RWPE1 (cell line): ENCODE results near the gene LARP4B.

ENCODE experiments used
- CTCF ChIA-PET: fragments of 350-600 bp; sonication (Branson Sonifier 250); formaldehyde crosslinking; extraction: SDS; loops from one replicate; lab custom pipeline; 2021; lab: Yijun Ruan, JAX
- POLR2A ChIA-PET: fragments of 400-600 bp; formaldehyde crosslinking; extraction: SDS; loops from one replicate; lab custom pipeline; 2020; ENCODE audit warnings: antibody characterized with exemption; ENCODE audit not compliant: low non-redundant PET; lab: Yijun Ruan, JAX
- DNase-seq: peaks from one replicate; pipeline ENCODE4 v3.0.0; 2012; ENCODE audit warnings: low spot score
- H3K27ac ChIP-seq: fragments of 450-650 bp; 2 replicates; pipeline ENCODE4 v1.5.1; 2017
- TF ChIP-seq, protein P1 (sequence below): fragments of 450-650 bp; conservative IDR thresholded peaks from 2 replicates; pipeline ENCODE4 v1.5.1; 2017; ENCODE audit warnings: low read depth, mild to moderate bottlenecking

The LARP4B gene

DNA sequence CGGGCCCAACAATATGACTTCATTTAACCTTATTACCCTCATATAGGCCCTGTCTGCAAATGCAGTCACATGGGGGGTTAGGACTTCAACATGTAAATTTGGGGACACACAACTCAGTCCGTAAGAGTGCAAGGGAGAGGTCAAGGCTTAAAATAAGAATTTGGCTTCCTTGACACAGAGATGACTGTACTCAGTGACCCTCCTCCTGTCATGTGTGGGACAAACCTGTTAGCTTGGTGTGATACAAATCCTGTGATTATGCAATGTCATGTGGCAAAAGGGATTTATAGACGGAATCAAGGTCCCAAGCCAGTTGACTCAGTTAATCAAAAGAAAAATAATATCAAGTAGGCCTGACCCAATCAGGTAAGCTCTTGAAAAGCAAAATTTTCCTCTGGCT is 30.8 kb upstream of the LARP4B start:
- ChIA-PET CTCF (interaction anchor here (0.7 kb wide), 1 partner anchor 60 kb away, joined by 3 read pairs; no protein-coding TSS in a partner anchor), POLR2A (no interaction called here)
- DNase-seq = no peak
- TF ChIP-seq, protein P1, sequence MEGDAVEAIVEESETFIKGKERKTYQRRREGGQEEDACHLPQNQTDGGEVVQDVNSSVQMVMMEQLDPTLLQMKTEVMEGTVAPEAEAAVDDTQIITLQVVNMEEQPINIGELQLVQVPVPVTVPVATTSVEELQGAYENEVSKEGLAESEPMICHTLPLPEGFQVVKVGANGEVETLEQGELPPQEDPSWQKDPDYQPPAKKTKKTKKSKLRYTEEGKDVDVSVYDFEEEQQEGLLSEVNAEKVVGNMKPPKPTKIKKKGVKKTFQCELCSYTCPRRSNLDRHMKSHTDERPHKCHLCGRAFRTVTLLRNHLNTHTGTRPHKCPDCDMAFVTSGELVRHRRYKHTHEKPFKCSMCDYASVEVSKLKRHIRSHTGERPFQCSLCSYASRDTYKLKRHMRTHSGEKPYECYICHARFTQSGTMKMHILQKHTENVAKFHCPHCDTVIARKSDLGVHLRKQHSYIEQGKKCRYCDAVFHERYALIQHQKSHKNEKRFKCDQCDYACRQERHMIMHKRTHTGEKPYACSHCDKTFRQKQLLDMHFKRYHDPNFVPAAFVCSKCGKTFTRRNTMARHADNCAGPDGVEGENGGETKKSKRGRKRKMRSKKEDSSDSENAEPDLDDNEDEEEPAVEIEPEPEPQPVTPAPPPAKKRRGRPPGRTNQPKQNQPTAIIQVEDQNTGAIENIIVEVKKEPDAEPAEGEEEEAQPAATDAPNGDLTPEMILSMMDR = no peak
- no peak overlapping the region for H3K27ac ChIP-seq

DNA sequence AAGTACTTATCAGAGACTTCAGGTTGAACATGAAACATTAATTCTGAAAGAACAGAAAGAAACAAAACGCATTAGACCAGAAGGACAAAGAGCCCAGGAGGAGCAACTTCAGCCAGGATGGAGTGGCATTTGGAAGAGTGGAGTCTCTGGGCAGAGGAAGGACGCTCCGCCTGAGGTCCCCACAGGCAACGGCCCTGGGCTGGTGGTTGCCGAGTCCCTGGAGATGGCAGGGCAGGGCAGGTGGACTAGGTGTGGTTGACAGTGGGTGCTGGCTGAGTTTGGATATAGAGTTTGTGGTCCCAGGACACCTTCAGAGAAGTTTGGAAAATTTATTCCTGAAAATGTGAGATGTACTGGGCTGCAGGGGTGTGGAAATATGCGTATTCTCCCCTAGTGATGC is 27.4 kb upstream of the LARP4B start:
- CTCF ChIA-PET = no interaction called here
- POLR2A ChIA-PET = no interaction called here

DNA sequence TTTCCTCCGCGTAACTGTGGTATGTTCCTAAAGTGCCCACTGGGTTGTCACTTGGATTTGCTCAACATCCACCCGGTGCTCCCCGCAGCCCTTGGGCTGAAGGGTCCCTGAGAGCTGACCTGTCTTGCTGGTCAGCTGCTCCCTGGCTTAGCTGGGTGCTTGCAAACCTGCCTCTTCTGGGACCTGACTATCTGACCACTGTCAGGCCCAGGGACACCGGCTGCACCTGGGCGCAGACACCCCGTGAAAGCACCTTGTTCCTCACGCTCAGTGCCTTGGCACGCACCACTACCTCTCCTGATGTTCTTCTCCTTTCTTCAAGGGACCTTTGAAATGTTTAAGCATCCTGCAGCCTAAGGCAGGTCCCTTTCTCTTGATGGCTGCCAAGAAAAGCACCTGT is 26.6 kb upstream of the LARP4B start:
- no peak overlapping the region for H3K27ac ChIP-seq
- DNase-seq = no peak
- ChIA-PET CTCF (no interaction called here), POLR2A (no interaction called here)
- TF ChIP-seq, protein P1 = no peak

More for the DNA sequence above, 27.4 kb upstream of the LARP4B start:
- DNase-seq = no peak
- H3K27ac ChIP-seq = no peak overlapping the region
- TF ChIP-seq, protein P1 = no peak

DNA sequence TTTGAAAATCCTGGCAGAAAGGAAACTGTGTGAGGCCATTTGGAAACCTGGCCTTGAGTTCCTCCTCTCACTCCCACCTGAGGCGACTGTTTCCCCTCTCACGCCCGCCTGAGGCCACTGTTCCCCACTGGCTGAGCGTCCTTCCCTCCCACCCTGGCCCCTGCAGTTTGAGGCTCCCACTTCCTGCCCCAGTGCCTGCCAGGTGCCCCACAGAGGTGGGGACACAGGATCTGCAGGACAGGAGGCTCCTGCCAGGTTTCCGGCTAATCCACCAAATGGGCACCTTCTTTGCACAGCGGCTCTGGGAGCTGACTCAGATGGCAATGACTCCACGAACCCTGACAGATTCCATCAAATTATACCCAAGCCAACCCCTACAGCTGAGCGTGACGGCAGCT is 24.3 kb upstream of the LARP4B start:
- CTCF ChIA-PET = interaction anchor here (0.7 kb wide), 1 partner anchor 11 kb away, joined by 3 read pairs; no protein-coding TSS in a partner anchor
- no peak for DNase-seq
- POLR2A ChIA-PET = no interaction called here
- TF ChIP-seq, protein P1 = no peak
- no peak overlapping the region for H3K27ac ChIP-seq

DNA sequence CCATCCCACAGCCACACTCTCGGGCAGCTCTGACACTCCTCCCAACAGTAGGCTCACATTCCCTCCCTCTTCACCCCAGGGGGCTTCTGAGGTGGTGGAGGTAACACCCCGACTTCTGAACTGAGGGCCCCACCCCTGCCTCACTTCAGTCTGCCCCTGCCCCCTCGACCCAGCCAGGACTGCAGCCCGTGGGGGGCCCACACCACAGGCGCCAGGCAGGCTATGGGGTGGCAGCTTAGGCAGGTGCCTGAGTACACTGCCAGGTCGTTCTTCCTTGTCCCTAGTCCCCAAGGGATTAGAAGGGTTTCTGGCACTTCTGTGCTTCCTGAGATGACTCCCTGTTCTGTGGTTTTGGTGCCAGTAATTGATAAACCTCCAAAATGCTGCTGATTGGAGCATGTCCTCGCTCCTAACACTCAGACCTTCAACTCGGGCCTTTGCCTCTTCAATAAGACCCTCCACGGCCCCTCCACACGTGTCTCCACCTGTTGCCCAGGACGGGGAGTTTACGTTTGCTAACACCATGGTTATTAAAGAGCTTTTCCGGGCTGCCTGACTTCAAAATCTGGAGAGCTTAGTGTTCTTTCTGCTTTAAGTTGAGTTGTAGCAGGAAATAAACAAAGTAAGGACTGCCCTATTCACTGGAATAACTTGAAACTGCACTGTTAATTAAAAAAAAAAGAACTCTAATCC is 23.8 kb upstream of the LARP4B start:
- no peak for DNase-seq
- ChIA-PET POLR2A (no interaction called here), CTCF (interaction anchor here (0.6 to 0.7 kb wide), 2 partner anchors 12 to 65 kb away, joined by 3 read pairs; no protein-coding TSS in a partner anchor)
- H3K27ac ChIP-seq = no peak overlapping the region
- TF ChIP-seq, protein P1 = no peak

DNA sequence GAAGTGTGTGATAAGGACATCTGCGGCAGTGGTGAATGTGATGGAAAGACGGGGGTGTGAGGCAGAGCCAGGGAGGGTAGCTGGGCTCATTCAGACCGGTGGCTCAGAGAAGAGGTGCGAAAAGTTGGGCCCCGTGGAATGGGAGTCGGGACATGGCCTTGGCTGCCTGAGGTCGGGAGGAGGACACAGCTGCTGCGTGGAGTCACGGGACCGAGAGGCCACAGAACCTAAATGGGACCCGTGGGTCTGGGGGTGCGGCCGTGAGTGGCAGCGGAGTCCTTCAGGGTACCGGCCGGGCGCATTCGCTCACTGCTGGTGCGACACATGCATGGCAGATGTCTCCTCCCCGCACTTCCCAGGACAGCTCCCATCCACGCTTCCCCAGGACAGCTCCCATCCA is 22.9 kb upstream of the LARP4B start:
- H3K27ac ChIP-seq = no peak overlapping the region
- CTCF ChIA-PET = no interaction called here
- POLR2A ChIA-PET = no interaction called here
- TF ChIP-seq, protein P1 = no peak
- DNase-seq = no peak
